PFSK-1 (cell line): ENCODE data around the gene MAP3K9.

ENCODE experiments used
- TAF1 ChIP-seq: IDR thresholded peaks from 2 replicates; pipeline ENCODE4 v1.6.1; 2012; ENCODE audit warnings: low read length, control low read depth, borderline replicate concordance; ENCODE audit not compliant: insufficient read depth
- TF ChIP-seq, protein P1 (sequence below), 2 experiments: IDR thresholded peaks; 2 replicates each; pipeline versions ENCODE4 v1.6.1 to v1.8.0; 2011 to 2012; ENCODE audit warnings: low read depth in 2 of 2, low read length in 2 of 2, control low read depth in 1 of 2, inconsistent platforms in 1 of 2, mild to moderate bottlenecking in 1 of 2, moderate library complexity in 1 of 2; ENCODE audit not compliant: insufficient read depth in 1 of 2

DNA sequence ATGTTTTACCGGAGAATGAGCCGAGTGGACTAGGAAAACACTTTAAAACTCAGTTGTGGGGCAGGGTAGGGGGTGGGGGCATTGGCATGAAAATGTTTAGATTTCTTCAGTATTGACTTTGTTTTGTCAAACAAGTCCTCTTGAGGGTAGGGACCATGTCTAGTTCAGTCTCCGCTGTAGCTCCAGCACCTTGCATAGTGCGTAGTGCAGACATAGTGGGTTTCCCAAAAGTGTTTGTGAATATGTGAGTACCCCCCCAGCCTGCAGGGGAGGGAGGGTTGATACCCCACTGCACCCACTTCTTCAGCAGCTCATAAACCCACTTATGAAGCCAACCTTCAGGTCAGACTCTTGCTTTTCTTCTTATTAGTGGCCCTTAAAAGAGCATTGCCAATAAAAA, 96.2 kb downstream of the MAP3K9 start:
- TF ChIP-seq, protein P1, sequence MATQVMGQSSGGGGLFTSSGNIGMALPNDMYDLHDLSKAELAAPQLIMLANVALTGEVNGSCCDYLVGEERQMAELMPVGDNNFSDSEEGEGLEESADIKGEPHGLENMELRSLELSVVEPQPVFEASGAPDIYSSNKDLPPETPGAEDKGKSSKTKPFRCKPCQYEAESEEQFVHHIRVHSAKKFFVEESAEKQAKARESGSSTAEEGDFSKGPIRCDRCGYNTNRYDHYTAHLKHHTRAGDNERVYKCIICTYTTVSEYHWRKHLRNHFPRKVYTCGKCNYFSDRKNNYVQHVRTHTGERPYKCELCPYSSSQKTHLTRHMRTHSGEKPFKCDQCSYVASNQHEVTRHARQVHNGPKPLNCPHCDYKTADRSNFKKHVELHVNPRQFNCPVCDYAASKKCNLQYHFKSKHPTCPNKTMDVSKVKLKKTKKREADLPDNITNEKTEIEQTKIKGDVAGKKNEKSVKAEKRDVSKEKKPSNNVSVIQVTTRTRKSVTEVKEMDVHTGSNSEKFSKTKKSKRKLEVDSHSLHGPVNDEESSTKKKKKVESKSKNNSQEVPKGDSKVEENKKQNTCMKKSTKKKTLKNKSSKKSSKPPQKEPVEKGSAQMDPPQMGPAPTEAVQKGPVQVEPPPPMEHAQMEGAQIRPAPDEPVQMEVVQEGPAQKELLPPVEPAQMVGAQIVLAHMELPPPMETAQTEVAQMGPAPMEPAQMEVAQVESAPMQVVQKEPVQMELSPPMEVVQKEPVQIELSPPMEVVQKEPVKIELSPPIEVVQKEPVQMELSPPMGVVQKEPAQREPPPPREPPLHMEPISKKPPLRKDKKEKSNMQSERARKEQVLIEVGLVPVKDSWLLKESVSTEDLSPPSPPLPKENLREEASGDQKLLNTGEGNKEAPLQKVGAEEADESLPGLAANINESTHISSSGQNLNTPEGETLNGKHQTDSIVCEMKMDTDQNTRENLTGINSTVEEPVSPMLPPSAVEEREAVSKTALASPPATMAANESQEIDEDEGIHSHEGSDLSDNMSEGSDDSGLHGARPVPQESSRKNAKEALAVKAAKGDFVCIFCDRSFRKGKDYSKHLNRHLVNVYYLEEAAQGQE (IDR thresholded peaks at IDR 0.05; ENCODE audit: insufficient read depth in 1 of 2, low read depth in 2 of 2, low read length in 2 of 2) = no peak
- TF ChIP-seq TAF1 = no peak
